ENCODE measurements around the gene TBK1.

DNA sequence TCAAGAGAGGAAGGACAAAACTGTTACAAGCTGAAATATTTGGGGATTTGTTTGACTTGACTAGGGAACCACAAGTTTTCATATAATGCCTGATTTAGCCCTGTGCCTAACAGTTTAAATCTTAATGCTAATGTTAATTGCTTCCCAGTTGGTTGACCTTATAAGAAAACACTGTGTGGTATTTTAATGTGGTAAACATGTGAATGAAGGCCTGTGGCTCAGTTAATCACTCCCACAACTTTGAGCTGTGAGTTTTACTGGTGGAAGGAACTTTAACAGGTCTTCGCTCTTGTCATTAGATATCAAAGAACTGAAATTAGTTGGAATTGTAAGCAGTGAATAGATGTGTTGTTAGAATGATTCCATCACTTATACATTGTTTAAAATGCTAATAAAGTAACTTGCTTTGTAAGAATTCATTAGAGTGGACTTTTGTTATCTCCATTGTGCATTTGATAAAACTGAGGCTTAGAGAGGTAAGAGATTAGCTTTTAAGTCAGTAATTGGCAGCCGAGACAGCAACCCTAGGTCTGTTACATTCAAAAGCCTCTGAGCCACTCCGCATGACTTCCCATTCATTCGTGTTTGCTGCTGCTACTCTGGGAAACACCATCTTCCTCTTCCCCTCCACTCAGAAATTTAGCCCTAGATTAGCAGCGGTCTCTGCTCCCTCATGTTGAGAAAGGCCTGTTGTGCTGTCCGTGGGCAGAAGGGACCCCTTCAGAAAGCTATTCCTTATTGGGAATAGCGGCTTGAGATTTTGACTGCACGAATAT, 1.0 kb upstream of the TBK1 start:
- TF ChIP-seq, protein P1, sequence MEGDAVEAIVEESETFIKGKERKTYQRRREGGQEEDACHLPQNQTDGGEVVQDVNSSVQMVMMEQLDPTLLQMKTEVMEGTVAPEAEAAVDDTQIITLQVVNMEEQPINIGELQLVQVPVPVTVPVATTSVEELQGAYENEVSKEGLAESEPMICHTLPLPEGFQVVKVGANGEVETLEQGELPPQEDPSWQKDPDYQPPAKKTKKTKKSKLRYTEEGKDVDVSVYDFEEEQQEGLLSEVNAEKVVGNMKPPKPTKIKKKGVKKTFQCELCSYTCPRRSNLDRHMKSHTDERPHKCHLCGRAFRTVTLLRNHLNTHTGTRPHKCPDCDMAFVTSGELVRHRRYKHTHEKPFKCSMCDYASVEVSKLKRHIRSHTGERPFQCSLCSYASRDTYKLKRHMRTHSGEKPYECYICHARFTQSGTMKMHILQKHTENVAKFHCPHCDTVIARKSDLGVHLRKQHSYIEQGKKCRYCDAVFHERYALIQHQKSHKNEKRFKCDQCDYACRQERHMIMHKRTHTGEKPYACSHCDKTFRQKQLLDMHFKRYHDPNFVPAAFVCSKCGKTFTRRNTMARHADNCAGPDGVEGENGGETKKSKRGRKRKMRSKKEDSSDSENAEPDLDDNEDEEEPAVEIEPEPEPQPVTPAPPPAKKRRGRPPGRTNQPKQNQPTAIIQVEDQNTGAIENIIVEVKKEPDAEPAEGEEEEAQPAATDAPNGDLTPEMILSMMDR (conservative IDR thresholded peaks at IDR 0.05; ENCODE audit: low read depth, low read length): no peak
- no peak for TF ChIP-seq EZH2 (IDR thresholded peaks at IDR 0.05; ENCODE audit: borderline replicate concordance, low read depth, low read length, poor library complexity, severe bottlenecking)
